ENCODE results near the gene ITM2C.

DNA sequence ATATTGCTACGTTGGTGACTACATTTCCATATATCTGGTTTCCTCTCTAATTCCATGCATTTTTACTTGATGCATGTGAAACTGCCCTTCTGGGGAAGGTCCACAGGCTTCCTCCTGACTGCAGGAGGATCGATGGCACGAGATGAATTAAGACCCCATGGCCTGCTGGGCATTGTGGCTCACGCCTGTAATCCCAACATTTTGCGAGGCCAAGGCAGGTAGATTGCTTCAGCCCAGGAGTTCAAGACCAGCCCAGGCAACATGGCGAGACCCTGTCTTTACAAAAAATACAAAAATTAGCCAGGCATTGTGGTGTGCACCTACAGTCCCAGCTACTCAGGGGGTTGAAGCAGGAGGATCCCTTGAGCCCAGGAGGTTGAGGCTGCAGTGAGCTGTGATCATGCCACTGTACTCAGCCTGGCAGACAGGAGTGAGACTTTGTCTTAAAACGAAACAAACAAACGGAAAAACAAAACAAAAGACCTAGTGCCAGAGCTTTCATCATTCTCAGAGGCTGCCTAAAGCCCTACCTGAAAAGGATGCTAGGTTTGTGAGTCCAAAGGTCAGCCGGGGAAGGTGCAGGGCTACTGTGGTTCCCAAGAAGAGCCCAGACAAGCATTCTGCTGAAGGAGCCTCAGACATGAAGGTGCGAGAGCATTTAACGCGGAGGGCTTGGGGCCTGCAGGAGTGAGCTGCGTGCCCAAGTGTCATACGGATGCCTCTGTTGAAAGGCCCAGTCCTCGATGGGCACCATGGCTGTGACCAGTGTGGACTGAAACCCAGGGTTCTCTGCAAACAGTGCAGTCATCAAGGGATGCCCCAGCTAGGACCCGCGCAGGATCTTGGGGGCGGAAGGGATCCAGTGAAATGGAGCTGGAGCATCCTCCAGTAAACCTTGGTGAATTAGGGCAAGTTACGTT, 38.7 kb downstream of the ITM2C start:
- TF ChIP-seq FIP1L1 (IDR thresholded peaks at IDR 0.05; ENCODE audit: borderline replicate concordance, insufficient read depth, low read depth, low read length) (no peak), ZZZ3 (CRISPR knock-in tag; IDR thresholded peaks at IDR 0.05; ENCODE audit: borderline replicate concordance) (no peak), ZNF557 (CRISPR knock-in tag; IDR thresholded peaks at IDR 0.05) (no peak), ZNF12 (CRISPR knock-in tag; IDR thresholded peaks at IDR 0.05) (no peak), MXI1 (IDR thresholded peaks at IDR 0.05; ENCODE audit: borderline replicate concordance, low read depth, low read length) (no peak), ZNF589 (CRISPR knock-in tag; conservative IDR thresholded peaks at IDR 0.05) (no peak), CEBPB (IDR thresholded peaks at IDR 0.05; ENCODE audit: borderline replicate concordance, low read depth, low read length) (no peak), ZNF24 (IDR thresholded peaks at IDR 0.05) (no peak), STAT5B (CRISPR knock-in tag; IDR thresholded peaks at IDR 0.05) (no peak), ONECUT2 (CRISPR knock-in tag; IDR thresholded peaks at IDR 0.05) (no peak)
- TF ChIP-seq, protein P1, sequence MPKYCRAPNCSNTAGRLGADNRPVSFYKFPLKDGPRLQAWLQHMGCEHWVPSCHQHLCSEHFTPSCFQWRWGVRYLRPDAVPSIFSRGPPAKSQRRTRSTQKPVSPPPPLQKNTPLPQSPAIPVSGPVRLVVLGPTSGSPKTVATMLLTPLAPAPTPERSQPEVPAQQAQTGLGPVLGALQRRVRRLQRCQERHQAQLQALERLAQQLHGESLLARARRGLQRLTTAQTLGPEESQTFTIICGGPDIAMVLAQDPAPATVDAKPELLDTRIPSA (CRISPR knock-in tag; IDR thresholded peaks at IDR 0.05; ENCODE audit: borderline replicate concordance): no peak
